H1 (cell line): ENCODE measurements around the gene HOXB4. TPM values are rescaled to one million over a fixed set of nuclear protein-coding genes. Genes with fewer than 3 reads are reported as not detected.

Experiments
- E2F6 ChIP-seq: IDR thresholded peaks from 2 replicates; pipeline ENCODE4 v1.6.1; 2012; ENCODE audit warnings: inconsistent platforms
- polyA plus RNA-seq, 7 experiments: library from polyadenylated mRNA; depleted of rRNA in 3 of 7; stranded (reverse) in 5 of 7; unstranded in 2 of 7; fragments of >200 nt in 5 of 7; fragments of 200-250 nt in 2 of 7; gene quantifications; 1 replicate in 5 of 7; 2 replicates in 1 of 7; 4 replicates in 1 of 7; pipeline versions ENCODE4 v1.2.1 to v1.2.3, GENCODE V29; 2011 to 2013; ENCODE audit warnings: missing spikeins in 2 of 7, mixed read lengths in 2 of 7
- total RNA-seq: library from RNA; stranded (reverse); fragmentation: NEBNext Ultra II Directional; extraction: Animal tissue kit (Norgen Biotek cat#: 25700); gene quantifications from 2 replicates; pipeline ENCODE4 v1.2.1, GENCODE V29; 2021

The HOXB4 gene
- total and polyA plus RNA-seq, 2 of the 8 experiments (the other 6 are each of a cell fraction or from before 2014, with no cell fraction given): not detected

GRCh38 chr17:48610282-48611211 lies 32.4 kb upstream of the HOXB4 start, which contains the start of gene HOXB7 (continued):
- peak; percentile 27; the same call in 1 of the 2 replicates for TF ChIP-seq E2F6
